VCaP (cell line): ENCODE results near the gene CHTF18.

Experiments used
- H3K27ac ChIP-seq: fragments of 450-650 bp; 2 replicates; pipeline ENCODE4 v1.5.1; 2017
- TF ChIP-seq, protein P1 (sequence below): fragments of 450-650 bp; conservative IDR thresholded peaks from 2 replicates; pipeline ENCODE4 v1.5.1; 2017; ENCODE audit warnings: mild to moderate bottlenecking, moderate library complexity

Gene CHTF18

DNA sequence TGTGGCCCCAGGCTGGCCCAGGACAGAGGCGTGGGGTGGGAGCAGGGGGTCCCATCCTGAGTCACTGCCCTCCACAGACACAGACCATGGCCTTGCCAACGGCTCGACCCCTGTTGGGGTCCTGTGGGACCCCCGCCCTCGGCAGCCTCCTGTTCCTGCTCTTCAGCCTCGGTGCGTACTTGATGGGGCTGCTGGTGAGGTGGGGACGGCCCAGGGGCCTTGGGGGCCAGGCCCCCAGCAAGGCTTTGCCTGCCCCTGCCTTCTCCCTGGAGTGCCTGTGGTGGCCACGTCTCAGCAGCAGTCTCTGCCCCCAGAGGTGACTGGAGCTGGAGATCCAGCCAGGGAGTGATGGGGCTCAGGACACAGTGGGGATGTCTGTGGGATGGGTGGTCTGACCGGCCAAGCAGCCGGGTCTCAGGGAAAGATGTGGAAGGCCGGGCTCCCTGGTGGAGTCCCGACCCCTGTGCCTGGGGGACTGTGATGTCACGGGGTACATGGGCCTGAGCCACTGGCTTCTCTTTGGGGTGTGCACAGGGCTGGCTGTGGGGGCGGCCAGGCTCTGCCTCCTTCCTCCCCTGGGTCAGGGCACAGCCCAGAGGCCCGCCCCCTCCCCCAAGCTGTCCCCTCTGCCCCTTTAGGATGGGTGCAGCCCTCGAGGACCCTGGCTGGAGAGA, 25.7 kb upstream of the CHTF18 start:
- TF ChIP-seq, protein P1, sequence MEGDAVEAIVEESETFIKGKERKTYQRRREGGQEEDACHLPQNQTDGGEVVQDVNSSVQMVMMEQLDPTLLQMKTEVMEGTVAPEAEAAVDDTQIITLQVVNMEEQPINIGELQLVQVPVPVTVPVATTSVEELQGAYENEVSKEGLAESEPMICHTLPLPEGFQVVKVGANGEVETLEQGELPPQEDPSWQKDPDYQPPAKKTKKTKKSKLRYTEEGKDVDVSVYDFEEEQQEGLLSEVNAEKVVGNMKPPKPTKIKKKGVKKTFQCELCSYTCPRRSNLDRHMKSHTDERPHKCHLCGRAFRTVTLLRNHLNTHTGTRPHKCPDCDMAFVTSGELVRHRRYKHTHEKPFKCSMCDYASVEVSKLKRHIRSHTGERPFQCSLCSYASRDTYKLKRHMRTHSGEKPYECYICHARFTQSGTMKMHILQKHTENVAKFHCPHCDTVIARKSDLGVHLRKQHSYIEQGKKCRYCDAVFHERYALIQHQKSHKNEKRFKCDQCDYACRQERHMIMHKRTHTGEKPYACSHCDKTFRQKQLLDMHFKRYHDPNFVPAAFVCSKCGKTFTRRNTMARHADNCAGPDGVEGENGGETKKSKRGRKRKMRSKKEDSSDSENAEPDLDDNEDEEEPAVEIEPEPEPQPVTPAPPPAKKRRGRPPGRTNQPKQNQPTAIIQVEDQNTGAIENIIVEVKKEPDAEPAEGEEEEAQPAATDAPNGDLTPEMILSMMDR = no peak
- no peak overlapping the region for H3K27ac ChIP-seq

DNA sequence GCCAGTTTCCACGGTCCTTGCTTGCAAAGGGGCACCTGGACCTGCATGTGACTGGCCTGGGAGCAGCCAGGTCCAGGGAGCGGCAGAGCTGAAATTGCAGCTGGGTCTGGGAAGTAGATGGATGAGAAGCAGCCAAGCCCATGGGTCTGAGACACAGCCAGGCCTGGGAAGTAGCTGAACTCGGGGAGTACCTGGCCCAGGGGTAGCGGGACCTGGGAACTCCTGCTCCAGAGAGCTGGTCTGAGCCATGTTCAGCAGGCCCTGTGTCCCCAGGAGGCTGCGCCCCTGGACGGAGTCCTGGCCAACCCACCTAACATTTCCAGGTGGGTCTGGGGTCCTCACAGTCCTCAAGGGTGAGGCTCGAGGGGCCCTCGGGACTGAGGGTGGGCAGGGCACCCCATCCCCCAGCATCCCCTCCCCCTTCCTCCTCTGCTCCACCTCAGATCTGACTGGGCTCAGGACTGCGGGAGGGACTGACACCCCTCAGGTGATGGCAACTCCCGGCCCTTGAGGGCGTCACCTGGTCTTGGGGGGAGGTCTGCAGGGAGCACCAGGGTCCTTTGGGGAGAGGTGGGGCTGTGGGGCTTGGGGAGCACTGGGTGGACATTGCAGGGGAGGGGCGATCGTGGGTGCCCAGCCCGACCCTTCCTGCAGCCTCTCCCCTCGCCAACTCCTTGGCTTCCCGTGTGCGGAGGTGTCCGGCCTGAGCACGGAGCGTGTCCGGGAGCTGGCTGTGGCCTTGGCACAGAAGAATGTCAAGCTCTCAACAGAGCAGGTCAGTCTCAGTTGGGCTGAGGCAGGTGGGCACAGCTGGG, 24.8 kb upstream of the CHTF18 start:
- H3K27ac ChIP-seq = no peak overlapping the region
- TF ChIP-seq, protein P1 = no peak

DNA sequence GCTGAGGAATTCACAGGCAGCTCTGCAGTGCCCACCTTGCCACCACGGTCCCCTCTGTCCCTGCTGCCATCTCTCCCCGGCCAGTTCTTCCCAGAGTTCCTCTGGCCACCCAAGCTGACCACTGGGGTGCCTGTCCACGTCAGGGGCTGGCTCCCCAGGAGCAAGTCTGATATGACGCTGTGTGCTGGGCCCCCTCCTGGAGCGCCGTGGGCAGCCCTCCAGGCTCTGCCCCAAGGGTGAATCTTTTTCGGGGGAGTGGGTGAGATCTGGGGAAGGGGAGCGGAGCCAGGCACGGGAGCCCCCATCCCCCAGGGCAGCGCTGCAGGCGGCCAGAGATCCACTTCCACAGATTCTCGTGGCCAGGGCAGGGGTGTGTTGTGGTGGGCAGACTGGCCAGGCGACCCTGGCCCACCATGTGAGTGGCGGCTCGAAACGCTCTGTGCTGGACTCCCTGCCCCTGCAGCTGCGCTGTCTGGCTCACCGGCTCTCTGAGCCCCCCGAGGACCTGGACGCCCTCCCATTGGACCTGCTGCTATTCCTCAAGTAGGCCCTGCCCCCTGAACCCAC, 24.2 kb upstream of the CHTF18 start:
- no peak overlapping the region for H3K27ac ChIP-seq
- TF ChIP-seq, protein P1 = no peak

DNA sequence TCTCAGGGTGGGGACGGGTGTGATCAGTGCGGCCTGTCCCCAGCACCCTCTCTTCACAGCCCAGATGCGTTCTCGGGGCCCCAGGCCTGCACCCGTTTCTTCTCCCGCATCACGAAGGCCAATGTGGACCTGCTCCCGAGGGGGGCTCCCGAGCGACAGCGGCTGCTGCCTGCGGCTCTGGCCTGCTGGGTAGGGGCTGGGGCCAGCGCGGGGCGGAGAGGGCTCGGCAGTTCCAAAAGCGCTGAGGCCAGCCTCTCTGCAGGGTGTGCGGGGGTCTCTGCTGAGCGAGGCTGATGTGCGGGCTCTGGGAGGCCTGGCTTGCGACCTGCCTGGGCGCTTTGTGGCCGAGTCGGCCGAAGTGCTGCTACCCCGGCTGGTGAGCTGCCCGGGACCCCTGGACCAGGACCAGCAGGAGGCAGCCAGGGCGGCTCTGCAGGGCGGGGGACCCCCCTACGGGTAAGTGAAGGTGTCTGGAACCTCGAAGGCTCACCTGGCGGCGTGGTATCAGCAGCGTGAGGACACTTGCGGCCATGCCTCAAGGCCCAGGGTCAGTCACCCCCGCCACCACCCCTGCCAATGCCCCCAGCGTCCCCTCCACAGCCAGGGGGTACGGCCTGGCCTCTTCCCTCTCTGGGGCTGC, 23.5 kb upstream of the CHTF18 start:
- no peak overlapping the region for H3K27ac ChIP-seq
- TF ChIP-seq, protein P1 = no peak

DNA sequence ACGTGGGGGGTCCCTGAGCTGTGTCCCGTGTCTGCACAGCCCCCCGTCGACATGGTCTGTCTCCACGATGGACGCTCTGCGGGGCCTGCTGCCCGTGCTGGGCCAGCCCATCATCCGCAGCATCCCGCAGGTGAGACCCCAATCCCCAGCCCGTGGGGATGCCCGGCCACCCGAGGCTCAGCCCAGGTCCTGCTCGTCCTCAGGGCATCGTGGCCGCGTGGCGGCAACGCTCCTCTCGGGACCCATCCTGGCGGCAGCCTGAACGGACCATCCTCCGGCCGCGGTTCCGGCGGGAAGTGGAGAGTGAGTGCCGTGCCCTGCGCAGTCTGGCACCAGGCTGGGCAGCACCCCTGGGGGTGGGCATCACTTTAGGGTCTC, 22.9 kb upstream of the CHTF18 start:
- TF ChIP-seq, protein P1 = no peak
- no peak overlapping the region for H3K27ac ChIP-seq

DNA sequence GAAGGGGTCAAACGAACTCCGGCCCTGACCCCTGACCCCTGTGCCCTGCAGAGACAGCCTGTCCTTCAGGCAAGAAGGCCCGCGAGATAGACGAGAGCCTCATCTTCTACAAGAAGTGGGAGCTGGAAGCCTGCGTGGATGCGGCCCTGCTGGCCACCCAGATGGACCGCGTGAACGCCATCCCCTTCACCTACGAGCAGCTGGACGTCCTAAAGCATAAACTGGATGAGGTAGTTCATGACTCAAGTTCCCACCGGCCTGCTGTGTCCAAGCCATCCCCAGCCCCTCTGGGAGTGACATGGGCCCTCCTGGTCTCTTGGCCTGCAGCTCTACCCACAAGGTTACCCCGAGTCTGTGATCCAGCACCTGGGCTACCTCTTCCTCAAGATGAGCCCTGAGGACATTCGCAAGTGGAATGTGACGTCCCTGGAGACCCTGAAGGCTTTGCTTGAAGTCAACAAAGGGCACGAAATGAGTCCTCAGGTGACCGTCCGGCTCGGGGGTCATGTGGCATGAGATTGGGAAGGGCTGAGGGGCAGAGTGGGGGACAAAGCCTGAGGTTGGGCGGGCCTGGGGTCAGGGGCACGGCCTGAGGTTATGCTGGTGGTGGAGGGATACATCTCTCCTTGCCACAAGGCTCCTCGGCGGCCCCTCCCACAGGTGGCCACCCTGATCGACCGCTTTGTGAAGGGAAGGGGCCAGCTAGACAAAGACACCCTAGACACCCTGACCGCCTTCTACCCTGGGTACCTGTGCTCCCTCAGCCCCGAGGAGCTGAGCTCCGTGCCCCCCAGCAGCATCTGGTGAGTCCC, 22.2 kb upstream of the CHTF18 start:
- TF ChIP-seq, protein P1 = no peak
- no peak overlapping the region for H3K27ac ChIP-seq
